Measurements from ENCODE around the gene EPHA4.

DNA sequence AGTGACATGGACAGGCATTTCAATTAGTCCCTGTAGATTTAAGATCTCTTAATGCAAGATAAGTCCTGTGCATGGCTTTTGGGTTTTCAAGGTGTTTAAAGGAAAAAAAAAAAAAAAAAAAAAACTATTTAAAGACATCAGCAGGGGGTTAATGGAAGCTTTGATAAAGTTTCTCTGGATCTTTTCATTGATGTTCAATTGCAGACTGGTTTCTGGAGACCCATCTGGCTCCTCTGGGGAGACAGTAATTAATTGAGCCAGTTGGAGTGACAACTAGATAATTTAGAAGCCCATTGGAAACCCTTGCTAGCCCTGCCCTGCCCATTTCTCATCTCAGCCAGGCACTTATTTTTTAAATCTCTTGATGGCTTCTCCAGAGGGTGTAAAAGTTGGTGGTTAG, 98.7 kb downstream of the EPHA4 start:
- no peak for TF ChIP-seq FOXJ3 (CRISPR knock-in tag; IDR thresholded peaks at IDR 0.05)
- no peak for TF ChIP-seq CTCF (IDR thresholded peaks at IDR 0.05)
- no peak for TF ChIP-seq POLR2AphosphoS5 (IDR thresholded peaks at IDR 0.05; ENCODE audit: low read depth, low read length)
- no peak for TF ChIP-seq REST (IDR thresholded peaks at IDR 0.05; ENCODE audit: low read depth, low read length)
- no peak for TF ChIP-seq NFIC (IDR thresholded peaks at IDR 0.05; ENCODE audit: borderline replicate concordance)
- no peak for TF ChIP-seq FOXM1 (IDR thresholded peaks at IDR 0.05; ENCODE audit: low read depth)
- TF ChIP-seq USF1 (IDR thresholded peaks at IDR 0.05; ENCODE audit: borderline replicate concordance, low read depth): no peak
- no peak for TF ChIP-seq SIN3A (IDR thresholded peaks at IDR 0.05; ENCODE audit: borderline replicate concordance, low read depth, low read length)
- TF ChIP-seq RCOR1 (IDR thresholded peaks at IDR 0.05; ENCODE audit: low read length): no peak
- TF ChIP-seq EP300 (IDR thresholded peaks at IDR 0.05; ENCODE audit: borderline replicate concordance in 1 of 2, low read depth in 1 of 2, low read length in 1 of 2): no peak
- no peak for TF ChIP-seq TAF1 (IDR thresholded peaks at IDR 0.05; ENCODE audit: borderline replicate concordance, low read depth, low read length)
- TF ChIP-seq FOSL2 (IDR thresholded peaks at IDR 0.05; ENCODE audit: borderline replicate concordance, low read depth): no peak
- no peak for TF ChIP-seq EZH2phosphoT487 (IDR thresholded peaks at IDR 0.05; ENCODE audit: borderline replicate concordance, low read depth)
- no peak for TF ChIP-seq SMC3 (IDR thresholded peaks at IDR 0.05; ENCODE audit: low read depth, low read length)
